PC-9 (cell line): Measurements from ENCODE around the gene LRMDA. TPM values are rescaled to one million over a fixed set of nuclear protein-coding genes. Genes with fewer than 3 reads are reported as not detected.

Source experiments
- BruUV-seq: library from RNA; stranded (reverse); fragments of 400-500 nt; replicated peaks from 2 replicates; lab custom pipeline; 2021; lab: Mats Ljungman, UMichigan
- CTCF ChIA-PET: fragments of 300-600 bp; sonication (Branson Sonifier 250); formaldehyde crosslinking; loops from one replicate; lab custom pipeline; 2022; ENCODE audit warnings: antibody characterized with exemption; lab: Charles Lee
- POLR2A ChIA-PET: fragments of 300-600 bp; sonication (Branson Sonifier 250); formaldehyde crosslinking; loops from one replicate; lab custom pipeline; 2022; ENCODE audit warnings: antibody characterized with exemption; ENCODE audit not compliant: unreplicated experiment; lab: Charles Lee
- DNase-seq, 2 experiments: peaks; one replicate each; pipeline versions ENCODE4 v3.0.0 to v3.0.0-alpha.2; 2015 to 2022; ENCODE audit warnings: mixed read lengths in 1 of 2
- H2AFZ ChIP-seq: fragments of 200-600 bp; sonication (generic); 2 replicates; pipeline ENCODE4 v1.8.1; 2017; ENCODE audit warnings: antibody characterized with exemption
- H3F3A ChIP-seq: fragments of 200-600 bp; sonication (generic); 2 replicates; pipeline ENCODE4 v1.8.1; 2017; ENCODE audit warnings: antibody characterized with exemption, mild to moderate bottlenecking, low read depth; ENCODE audit not compliant: insufficient read depth
- H3K27ac ChIP-seq: fragments of 200-600 bp; sonication (generic); 2 replicates; pipeline ENCODE4 v1.6.1; 2016; ENCODE audit warnings: mixed run types
- H3K27me3 ChIP-seq: fragments of 200-600 bp; sonication (generic); 2 replicates; pipeline ENCODE4 v1.6.1; 2016; ENCODE audit warnings: low read depth, mixed run types; ENCODE audit not compliant: insufficient read depth
- H3K36me3 ChIP-seq: fragments of 200-600 bp; sonication (generic); 2 replicates; pipeline ENCODE4 v1.6.1; 2016; ENCODE audit warnings: low read depth, mixed run types
- H3K4me1 ChIP-seq: fragments of 200-600 bp; sonication (generic); replicated peaks from 2 replicates; pipeline ENCODE4 v1.6.1; 2016; ENCODE audit warnings: mixed run types; ENCODE audit not compliant: insufficient read depth
- H3K4me2 ChIP-seq: fragments of 200-600 bp; sonication (generic); 2 replicates; pipeline ENCODE4 v1.6.1; 2017; ENCODE audit warnings: mixed run types
- H3K4me3 ChIP-seq: fragments of 200-600 bp; sonication (generic); 2 replicates; pipeline ENCODE4 v1.6.1; 2016; ENCODE audit warnings: mixed run types
- H3K79me2 ChIP-seq: fragments of 200-600 bp; sonication (generic); 2 replicates; pipeline ENCODE4 v1.6.1; 2017; ENCODE audit warnings: low read depth, mixed run types
- H3K9me2 ChIP-seq: fragments of 200-600 bp; sonication (generic); 2 replicates; pipeline ENCODE4 v1.8.1; 2017; ENCODE audit warnings: mild to moderate bottlenecking; ENCODE audit not compliant: insufficient read depth
- H3K9me3 ChIP-seq: fragments of 200-600 bp; sonication (generic); 2 replicates; pipeline ENCODE4 v1.8.1; 2016; ENCODE audit warnings: low read depth; ENCODE audit not compliant: insufficient read depth
- H4K20me1 ChIP-seq: fragments of 200-600 bp; sonication (generic); 2 replicates; pipeline ENCODE4 v1.8.1; 2017; ENCODE audit not compliant: insufficient read depth
- CTCF ChIP-seq: fragments of 200-600 bp; sonication (generic); conservative IDR thresholded peaks from 2 replicates; pipeline ENCODE4 v1.6.1; 2017; ENCODE audit warnings: mixed run types, antibody characterized with exemption, mild to moderate bottlenecking, moderate library complexity
- EZH2 ChIP-seq: fragments of 200-600 bp; sonication (generic); IDR thresholded peaks from 2 replicates; pipeline ENCODE4 v1.8.0; 2017; ENCODE audit warnings: antibody characterized with exemption, low read depth
- intact Hi-C: fragments of 100-400 bp; cut with micrococcal nuclease; formaldehyde crosslinking; loops from one replicate; pipeline ENCODE4 v1.10.0; 2022; ENCODE audit not compliant: unreplicated experiment
- total RNA-seq: library from RNA; stranded (reverse); gene quantifications from 2 replicates; pipeline ENCODE4 v1.2.3, GENCODE V29; 2021

Gene LRMDA
- total RNA-seq, 1 experiment from 2014 or later = not detected

- H3K4me1 ChIP-seq = no peaks in the 10 kb centered on the region
- CTCF ChIA-PET = no interaction called here
- no peaks in the 10 kb centered on the region for H4K20me1 ChIP-seq
- POLR2A ChIA-PET = interaction anchor here (0.5 kb wide), 1 partner anchor 645 kb away, joined by 4 read pairs; no protein-coding TSS in a partner anchor
- H2AFZ ChIP-seq = no peak overlapping the region
- no peak overlapping the region for H3K4me3 ChIP-seq
- no peak overlapping the region for H3K27ac ChIP-seq
- H3K4me2 ChIP-seq = no peak overlapping the region
- BruUV-seq = no TSS peak
- H3K36me3 ChIP-seq = no peaks in the 10 kb centered on the region
- H3K9me2 ChIP-seq = no peaks in the 10 kb centered on the region
- intact Hi-C loops = no loop called here
- H3K79me2 ChIP-seq = no peaks in the 10 kb centered on the region
- no peaks in the 10 kb centered on the region for H3K9me3 ChIP-seq
- H3K27me3 ChIP-seq = 0 out of 2 replicates have a peak, but pooled peaks cover 11% of the 10 kb centered on the region
- no peaks in the 10 kb centered on the region for H3F3A ChIP-seq
- TF ChIP-seq EZH2 (no peak), CTCF (no peak)
- DNase-seq = no peak
Measured at GRCh38 chr10:76126607-76127527, 695.4 kb downstream of the LRMDA start.

GRCh38 chr10:76127984-76128589, 696.7 kb downstream of the LRMDA start:
- H3K27me3 ChIP-seq = 0 out of 2 replicates have a peak, but pooled peaks cover 11% of the 10 kb centered on the region
- H4K20me1 ChIP-seq = no peaks in the 10 kb centered on the region
- no peak overlapping the region for H2AFZ ChIP-seq
- intact Hi-C loops = no loop called here
- DNase-seq = no peak
- H3K9me3 ChIP-seq = no peaks in the 10 kb centered on the region
- ChIA-PET POLR2A (no interaction called here), CTCF (no interaction called here)
- no peak overlapping the region for H3K4me2 ChIP-seq
- H3K9me2 ChIP-seq = no peaks in the 10 kb centered on the region
- BruUV-seq = no TSS peak
- H3K36me3 ChIP-seq = no peaks in the 10 kb centered on the region
- H3F3A ChIP-seq = no peaks in the 10 kb centered on the region
- TF ChIP-seq CTCF (no peak), EZH2 (no peak)
- H3K4me3 ChIP-seq = no peak overlapping the region
- H3K27ac ChIP-seq = no peak overlapping the region
- no peaks in the 10 kb centered on the region for H3K79me2 ChIP-seq
- H3K4me1 ChIP-seq = no peaks in the 10 kb centered on the region

- no TSS peak for BruUV-seq
- H3K4me2 ChIP-seq = no peak overlapping the region
- H3K4me1 ChIP-seq = no peaks in the 10 kb centered on the region
- no peaks in the 10 kb centered on the region for H3K79me2 ChIP-seq
- POLR2A ChIA-PET = no interaction called here
- no peak overlapping the region for H3K4me3 ChIP-seq
- no peaks in the 10 kb centered on the region for H3F3A ChIP-seq
- intact Hi-C loops = no loop called here
- DNase-seq = no peak
- no peaks in the 10 kb centered on the region for H3K36me3 ChIP-seq
- TF ChIP-seq CTCF = no peak
- no peak for TF ChIP-seq EZH2
- H4K20me1 ChIP-seq = no peaks in the 10 kb centered on the region
- 0 out of 2 replicates have a peak, but pooled peaks cover 11% of the 10 kb centered on the region for H3K27me3 ChIP-seq
- no peak overlapping the region for H3K27ac ChIP-seq
- no peaks in the 10 kb centered on the region for H3K9me3 ChIP-seq
- CTCF ChIA-PET = no interaction called here
- no peaks in the 10 kb centered on the region for H3K9me2 ChIP-seq
- no peak overlapping the region for H2AFZ ChIP-seq
Measured at GRCh38 chr10:76129213-76129612, 697.8 kb downstream of the LRMDA start.
